Spleen (tissue), 11 donors: ENCODE data around the gene MAB21L1. TPM values are rescaled to one million over a fixed set of nuclear protein-coding genes. Genes with fewer than 3 reads are reported as not detected.

ENCODE experiments used
- DNase-seq: peaks from one replicate; pipeline ENCODE4 v3.0.0-alpha.2; 2020
- H3K27ac ChIP-seq, 8 donors: fragments of 200-600 bp; sonication (generic) in 7 of 8; 1 replicate in 4 of 8; 2 replicates in 4 of 8; pipeline versions ENCODE4 v1.5.0 to v1.8.0; 2016 to 2021; ENCODE audit warnings: inconsistent platforms in 4 of 8, mild to moderate bottlenecking in 4 of 8, moderate library complexity in 1 of 8
- H3K27me3 ChIP-seq, 7 donors: fragments of 200-600 bp; sonication (generic) in 6 of 7; replicated peaks in 1 of 7; 1 replicate in 4 of 7; 2 replicates in 3 of 7; pipeline versions ENCODE4 v1.5.0 to v1.8.0; 2016 to 2021; ENCODE audit warnings: inconsistent platforms in 3 of 7, mild to moderate bottlenecking in 1 of 7
- H3K36me3 ChIP-seq, 6 donors: fragments of 200-600 bp; sonication (generic) in 5 of 6; 1 replicate in 4 of 6; 2 replicates in 2 of 6; pipeline versions ENCODE4 v1.5.0 to v1.8.0; 2016 to 2021; ENCODE audit warnings: inconsistent platforms in 2 of 6
- H3K4me1 ChIP-seq, 6 donors: fragments of 200-600 bp; sonication (generic) in 5 of 6; 1 replicate in 3 of 6; 2 replicates in 3 of 6; pipeline versions ENCODE4 v1.5.0 to v1.8.0; 2016 to 2021; ENCODE audit warnings: inconsistent platforms in 3 of 6
- H3K4me3 ChIP-seq, 8 donors: fragments of 200-600 bp; sonication (generic) in 7 of 8; 1 replicate in 4 of 8; 2 replicates in 4 of 8; pipeline versions ENCODE4 v1.5.0 to v1.8.0; 2016 to 2021; ENCODE audit warnings: inconsistent platforms in 4 of 8, mild to moderate bottlenecking in 4 of 8, moderate library complexity in 2 of 8
- H3K9me3 ChIP-seq, 8 donors: fragments of 200-600 bp; sonication (generic) in 7 of 8; 1 replicate in 4 of 8; 2 replicates in 4 of 8; pipeline versions ENCODE4 v1.5.0 to v1.8.0; 2016 to 2021; ENCODE audit warnings: inconsistent platforms in 4 of 8
- CTCF ChIP-seq, 11 experiments: fragments of 200-600 bp in 7 of 11; fragments of 450-650 bp in 4 of 11; sonication (generic) in 4 of 11; IDR thresholded peaks in 8 of 11; conservative IDR thresholded peaks in 3 of 11; 1 replicate in 7 of 11; 2 replicates in 4 of 11; pipeline versions ENCODE4 v1.4.0 to v1.8.0; 2016 to 2021; ENCODE audit warnings: antibody characterized with exemption in 11 of 11, inconsistent platforms in 4 of 11, mild to moderate bottlenecking in 1 of 11
- POLR2A ChIP-seq, 3 donors: fragments of 450-650 bp; IDR thresholded peaks; one replicate each; pipeline ENCODE4 v1.5.1; 2017; ENCODE audit warnings: antibody characterized with exemption in 3 of 3, mild to moderate bottlenecking in 1 of 3
- POLR2AphosphoS5 ChIP-seq, 3 donors: sonication (generic); formaldehyde crosslinking; IDR thresholded peaks; one replicate each; pipeline ENCODE4 v1.5.1; 2017; ENCODE audit warnings: antibody characterized with exemption in 3 of 3
- WGBS, 5 donors: extraction: QIAGEN DNeasy Blood & Tissue Kit in 3 of 5; methylation state at CpG; one replicate each; pipeline versions ENCODE4 v1.1.5 to v1.1.7; 2013 to 2018; 5-methylcytosine and 5-hydroxymethylcytosine counted together
- intact Hi-C: fragments of 100-400 bp; cut with DNase I; formaldehyde crosslinking; loops from one replicate; pipeline ENCODE4 v1.15.0; 2023; ENCODE audit warnings: low total_unique reads
- polyA plus RNA-seq, 3 donors: library from polyadenylated mRNA; stranded (reverse); fragments of 200-250 nt; gene quantifications; one replicate each; pipeline ENCODE4 v1.2.1, GENCODE V29; 2013
- total RNA-seq, 7 donors: library from RNA; depleted of rRNA in 3 of 7; stranded (reverse); fragments of >200 nt in 3 of 7; fragmentation: NEBNext Ultra II Directional in 4 of 7; extraction: Animal tissue kit (Norgen Biotek cat#: 25700) in 4 of 7; gene quantifications; one replicate each; pipeline versions ENCODE4 v1.1.0 to v1.2.1, GENCODE V29; 2016 to 2021
- donor health status: healthy with polysubstance abuse.
- donor health status: DM: no; HTN: no; CAD: no; lungs with moderate emphysema.
- donor health status: DM: no; HTN: no; CAD: no.
- donor health status: Bipolar disorder and iron deficiency.
- donor health status: healthy.
- donor health status: DM: no; HTN: no; CAD: no.
- donor health status: DM: yes; HTN: yes; CAD: no.

MAB21L1 gene
- total and polyA plus RNA-seq, 10 donors: 0.03 to 1.5 (median 0.50) TPM

DNA sequence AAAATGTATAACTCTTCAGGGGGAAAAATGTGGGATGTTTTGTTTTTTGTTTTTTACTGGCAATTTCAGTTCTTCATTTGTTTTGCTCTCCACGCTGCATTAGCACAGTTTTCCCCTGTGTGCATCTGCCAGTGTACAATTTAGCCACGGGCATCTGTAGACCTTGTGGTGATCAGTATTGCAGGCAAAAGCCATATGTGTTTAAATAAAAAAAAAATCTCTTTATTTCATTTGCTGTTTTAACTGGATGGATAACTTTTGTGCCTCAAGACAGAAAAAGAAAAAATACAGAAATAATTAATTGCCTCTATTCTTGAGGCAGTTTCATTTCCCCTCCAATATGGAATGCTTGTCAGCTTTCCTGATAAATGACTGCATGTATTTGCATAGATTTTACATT is 7.9 kb upstream of the MAB21L1 start:
- 66 to 78% (median 77%) methylated on average over 2 of the region's 2 CpGs for WGBS, 5 donors
- no peaks in the 10 kb centered on the region for H3K9me3 ChIP-seq
- no peaks in the 10 kb centered on the region for H3K4me1 ChIP-seq
- H3K27me3 ChIP-seq: peaks cover 0 to 10% (median 0%) of the 10 kb centered on the region in 7 donors
- H3K36me3 ChIP-seq: no peaks in the 10 kb centered on the region
- DNase-seq: no peak
- intact Hi-C loops: no loop called here
- no peak for TF ChIP-seq POLR2AphosphoS5 (IDR thresholded peaks at IDR 0.05)
- TF ChIP-seq POLR2A (IDR thresholded peaks at IDR 0.05): no peak
- no peak for TF ChIP-seq CTCF (IDR thresholded peaks at IDR 0.05 in 8 of 11, conservative IDR thresholded peaks at IDR 0.05 in 3 of 11)
- no peak overlapping the region for H3K27ac ChIP-seq
- H3K4me3 ChIP-seq: no peak overlapping the region

DNA sequence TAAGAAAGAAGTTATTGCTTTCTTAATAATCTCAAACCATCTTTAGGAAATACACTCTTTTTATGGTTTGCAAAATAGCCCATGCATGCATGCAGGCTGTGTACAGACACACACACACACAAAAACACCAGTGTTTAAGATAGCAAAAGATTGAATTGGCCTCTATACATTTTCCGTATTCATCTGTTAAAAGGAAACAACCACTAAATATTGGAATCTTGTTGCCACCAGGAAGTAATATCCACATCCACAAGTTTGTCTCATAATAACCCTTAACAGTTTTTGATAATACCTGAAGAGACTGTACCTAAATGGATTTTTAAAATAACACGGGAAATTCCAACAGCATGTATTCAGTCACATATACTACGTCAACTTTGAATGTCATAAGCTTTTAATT is 7.3 kb upstream of the MAB21L1 start:
- Histone ChIP-seq H3K36me3 (no peaks in the 10 kb centered on the region), H3K4me3 (no peak overlapping the region), H3K4me1 (peaks cover 0 to under 1% (median 0%) of the 10 kb centered on the region in 6 donors), H3K27ac (no peak overlapping the region), H3K27me3 (peaks cover 0 to 17% (median 4%) of the 10 kb centered on the region in 7 donors), H3K9me3 (no peaks in the 10 kb centered on the region)
- WGBS, 5 donors: 92 to 95% (median 93%) methylated on average over 3 of the region's 3 CpGs
- TF ChIP-seq POLR2A (IDR thresholded peaks at IDR 0.05): no peak
- TF ChIP-seq CTCF (IDR thresholded peaks at IDR 0.05 in 8 of 11, conservative IDR thresholded peaks at IDR 0.05 in 3 of 11): no peak
- no peak for TF ChIP-seq POLR2AphosphoS5 (IDR thresholded peaks at IDR 0.05)
- intact Hi-C loops: no loop called here
- no peak for DNase-seq

DNA sequence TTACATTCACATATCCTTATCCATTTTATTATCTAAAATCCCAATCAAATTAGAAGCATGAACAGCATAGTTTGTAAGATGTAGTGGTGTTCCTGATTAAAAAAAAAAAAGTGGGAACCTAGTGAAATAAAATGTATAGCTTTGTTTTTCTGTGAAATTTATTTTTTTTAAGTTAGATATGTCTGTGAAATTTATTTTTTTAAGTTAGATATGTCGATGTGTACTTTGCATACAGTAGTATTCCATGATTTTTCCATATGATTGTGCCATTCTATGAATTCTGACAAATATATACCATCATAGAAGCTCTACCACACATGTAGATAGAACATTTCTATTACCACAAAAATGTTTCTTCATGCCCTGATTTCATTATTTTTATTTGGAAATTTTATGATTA is 6.0 kb upstream of the MAB21L1 start:
- peaks cover 0 to 9% (median 0%) of the 10 kb centered on the region in 8 donors for H3K9me3 ChIP-seq
- intact Hi-C loops: no loop called here
- no peak overlapping the region for H3K4me3 ChIP-seq
- TF ChIP-seq CTCF (IDR thresholded peaks at IDR 0.05 in 8 of 11, conservative IDR thresholded peaks at IDR 0.05 in 3 of 11): no peak
- TF ChIP-seq POLR2AphosphoS5 (IDR thresholded peaks at IDR 0.05): no peak
- no peak for TF ChIP-seq POLR2A (IDR thresholded peaks at IDR 0.05)
- peaks cover 0 to 8% (median 2%) of the 10 kb centered on the region in 6 donors for H3K4me1 ChIP-seq
- DNase-seq: no peak
- no peaks in the 10 kb centered on the region for H3K36me3 ChIP-seq
- H3K27ac ChIP-seq: no peak overlapping the region
- 80 to 96% (median 81%) methylated on average over 1 of the region's 1 CpG for WGBS, 5 donors
- H3K27me3 ChIP-seq: peaks cover 0 to 29% (median 17%) of the 10 kb centered on the region in 7 donors

DNA sequence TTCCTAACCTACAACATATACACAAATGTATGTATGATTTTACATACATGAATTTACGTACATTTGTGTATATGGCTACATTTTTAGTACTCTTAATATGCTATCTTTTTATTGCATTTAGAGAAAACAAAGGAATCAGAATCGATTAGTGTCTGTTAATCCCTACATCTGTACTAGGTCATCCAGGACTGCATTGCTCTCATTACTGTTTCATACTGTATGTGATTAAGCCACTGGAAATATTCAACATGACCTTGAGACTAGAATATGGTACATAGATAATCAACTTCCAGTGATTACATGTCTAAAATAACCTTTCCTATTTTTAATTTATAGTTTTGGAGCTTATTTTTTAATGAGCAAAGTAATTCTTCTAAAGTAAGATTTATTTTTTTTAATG is 5.3 kb upstream of the MAB21L1 start:
- intact Hi-C loops: no loop called here
- TF ChIP-seq CTCF (IDR thresholded peaks at IDR 0.05 in 8 of 11, conservative IDR thresholded peaks at IDR 0.05 in 3 of 11) (no peak), POLR2AphosphoS5 (IDR thresholded peaks at IDR 0.05) (no peak), POLR2A (IDR thresholded peaks at IDR 0.05) (no peak)
- Histone ChIP-seq H3K27me3 (peaks cover 0 to 36% (median 22%) of the 10 kb centered on the region in 7 donors), H3K4me3 (no peak overlapping the region), H3K36me3 (no peaks in the 10 kb centered on the region), H3K4me1 (peaks cover 0 to 13% (median 2%) of the 10 kb centered on the region in 6 donors), H3K9me3 (peaks cover 0 to 9% (median 0%) of the 10 kb centered on the region in 8 donors), H3K27ac (no peak overlapping the region)
- WGBS, 5 donors: 81 to 97% (median 90%) methylated on average over 2 of the region's 2 CpGs
- DNase-seq: no peak
